Hepatocyte (in vitro differentiated cells): ENCODE measurements around the gene PRKAG2. TPM values are rescaled to one million over a fixed set of nuclear protein-coding genes. Genes with fewer than 3 reads are reported as not detected.

Experiments used
- DNase-seq: peaks from one replicate; pipeline ENCODE4 v3.0.0-alpha.2; 2016; ENCODE audit warnings: low spot score
- H2AFZ ChIP-seq: fragments of 200-600 bp; sonication (generic); 2 replicates; pipeline ENCODE4 v1.6.0; 2016; ENCODE audit warnings: antibody characterized with exemption, mild to moderate bottlenecking
- H3K27ac ChIP-seq: fragments of 200-600 bp; sonication (generic); 2 replicates; pipeline ENCODE4 v1.5.1; 2016; ENCODE audit warnings: mild to moderate bottlenecking
- H3K27me3 ChIP-seq: fragments of 200-600 bp; sonication (generic); 2 replicates; pipeline ENCODE4 v1.6.1; 2016
- H3K36me3 ChIP-seq: fragments of 200-600 bp; sonication (generic); replicated peaks from 2 replicates; pipeline ENCODE4 v1.5.1; 2016; ENCODE audit warnings: low read depth; ENCODE audit not compliant: insufficient read depth
- H3K4me1 ChIP-seq: fragments of 200-600 bp; sonication (generic); 2 replicates; pipeline ENCODE4 v1.5.1; 2016; ENCODE audit warnings: mild to moderate bottlenecking, moderate library complexity; ENCODE audit not compliant: insufficient read depth
- H3K4me2 ChIP-seq: fragments of 200-600 bp; sonication (generic); 2 replicates; pipeline ENCODE4 v1.6.0; 2016
- H3K4me3 ChIP-seq: fragments of 200-600 bp; sonication (generic); 2 replicates; pipeline ENCODE4 v1.5.1; 2016; ENCODE audit warnings: mild to moderate bottlenecking
- H3K79me2 ChIP-seq: fragments of 200-600 bp; sonication (generic); 2 replicates; pipeline ENCODE4 v1.6.0; 2017; ENCODE audit warnings: mild to moderate bottlenecking
- H3K9me2 ChIP-seq: fragments of 200-600 bp; sonication (generic); replicated peaks from 2 replicates; pipeline ENCODE4 v1.6.0; 2017; ENCODE audit warnings: mild to moderate bottlenecking; ENCODE audit not compliant: insufficient read depth
- H3K9me3 ChIP-seq: fragments of 200-600 bp; sonication (generic); 2 replicates; pipeline ENCODE4 v1.5.1; 2016; ENCODE audit warnings: low read depth, mild to moderate bottlenecking
- H4K20me1 ChIP-seq: fragments of 200-600 bp; sonication (generic); 2 replicates; pipeline ENCODE4 v1.6.0; 2016; ENCODE audit warnings: mild to moderate bottlenecking; ENCODE audit not compliant: insufficient read depth, poor library complexity, severe bottlenecking
- EZH2 ChIP-seq: fragments of 200-600 bp; sonication (generic); IDR thresholded peaks from 2 replicates; pipeline ENCODE4 v1.6.1; 2016; ENCODE audit warnings: antibody characterized with exemption, mild to moderate bottlenecking, borderline replicate concordance
- EZH2phosphoT487 ChIP-seq: fragments of 200-600 bp; sonication (generic); IDR thresholded peaks from one replicate; pipeline ENCODE4 v1.6.1; 2018; ENCODE audit warnings: antibody characterized with exemption, mild to moderate bottlenecking, low read depth, moderate library complexity; ENCODE audit not compliant: unreplicated experiment, severe bottlenecking
- WGBS: methylation state at CpG from one replicate; pipeline ENCODE4 v1.1.6; 2016; ENCODE audit warnings: low lambda C conversion rate; ENCODE audit errors: missing lambda C conversion rate; 5-methylcytosine and 5-hydroxymethylcytosine counted together
- polyA plus RNA-seq: library from polyadenylated mRNA; unstranded; fragments of >200 nt; fragmentation: Nextera tagmentation; extraction: Ambion mirVana; gene quantifications from 2 replicates; pipeline ENCODE4 v1.2.1, GENCODE V29; 2016
- total RNA-seq: library from RNA; depleted of rRNA; stranded (reverse); fragments of >200 nt; gene quantifications from 2 replicates; pipeline ENCODE4 v1.2.3, GENCODE V29; 2014
- TF ChIP-seq, protein P1 (sequence below): fragments of 200-600 bp; sonication (generic); IDR thresholded peaks from 2 replicates; pipeline ENCODE4 v1.5.1; 2016; ENCODE audit warnings: antibody characterized with exemption, mild to moderate bottlenecking; ENCODE audit not compliant: poor library complexity

PRKAG2 gene
- total and polyA plus RNA-seq, 2 experiments from 2014 or later = 17.8 to 23.4 TPM

DNA sequence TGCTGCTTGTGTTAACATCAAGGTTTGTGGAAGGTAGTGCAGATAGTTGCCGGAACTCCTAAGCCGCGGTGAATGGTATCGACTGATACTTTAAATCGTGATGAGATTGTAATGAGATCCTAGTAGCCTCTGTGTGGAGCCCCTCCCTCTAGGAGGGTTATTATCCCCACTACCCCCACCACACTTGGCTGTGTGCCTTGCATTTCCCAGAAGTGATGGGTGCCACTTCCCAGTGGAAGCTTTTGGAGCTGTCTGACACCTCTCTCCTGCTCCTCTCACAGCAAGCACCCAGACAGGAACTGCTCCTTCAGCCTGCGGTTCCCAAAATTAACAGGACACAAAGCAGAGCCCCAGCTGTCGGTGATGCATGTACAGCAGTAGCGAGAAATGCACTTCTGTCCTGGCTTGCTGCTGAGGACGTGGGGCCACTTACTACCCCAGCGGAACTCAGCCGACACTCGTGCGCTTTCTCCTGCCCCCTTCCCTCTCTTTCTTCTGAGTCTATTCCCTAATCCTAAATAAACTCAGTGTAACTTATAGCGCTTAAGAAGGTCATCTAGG, 52.5 kb downstream of the PRKAG2 start:
- Histone ChIP-seq H3K4me1 (peaks cover 22% of the 10 kb centered on the region), H3K9me2 (no peaks in the 10 kb centered on the region), H3K4me3 (no peak overlapping the region), H4K20me1 (no peaks in the 10 kb centered on the region), H3K79me2 (no peaks in the 10 kb centered on the region), H2AFZ (peak overlapping the region; percentile 59), H3K9me3 (no peaks in the 10 kb centered on the region), H3K27me3 (no peaks in the 10 kb centered on the region), H3K36me3 (no peaks in the 10 kb centered on the region), H3K27ac (peak overlapping the region; percentile 86), H3K4me2 (peak overlapping the region; percentile 55)
- DNase-seq = no peak
- no peak for TF ChIP-seq EZH2phosphoT487
- TF ChIP-seq, protein P1, sequence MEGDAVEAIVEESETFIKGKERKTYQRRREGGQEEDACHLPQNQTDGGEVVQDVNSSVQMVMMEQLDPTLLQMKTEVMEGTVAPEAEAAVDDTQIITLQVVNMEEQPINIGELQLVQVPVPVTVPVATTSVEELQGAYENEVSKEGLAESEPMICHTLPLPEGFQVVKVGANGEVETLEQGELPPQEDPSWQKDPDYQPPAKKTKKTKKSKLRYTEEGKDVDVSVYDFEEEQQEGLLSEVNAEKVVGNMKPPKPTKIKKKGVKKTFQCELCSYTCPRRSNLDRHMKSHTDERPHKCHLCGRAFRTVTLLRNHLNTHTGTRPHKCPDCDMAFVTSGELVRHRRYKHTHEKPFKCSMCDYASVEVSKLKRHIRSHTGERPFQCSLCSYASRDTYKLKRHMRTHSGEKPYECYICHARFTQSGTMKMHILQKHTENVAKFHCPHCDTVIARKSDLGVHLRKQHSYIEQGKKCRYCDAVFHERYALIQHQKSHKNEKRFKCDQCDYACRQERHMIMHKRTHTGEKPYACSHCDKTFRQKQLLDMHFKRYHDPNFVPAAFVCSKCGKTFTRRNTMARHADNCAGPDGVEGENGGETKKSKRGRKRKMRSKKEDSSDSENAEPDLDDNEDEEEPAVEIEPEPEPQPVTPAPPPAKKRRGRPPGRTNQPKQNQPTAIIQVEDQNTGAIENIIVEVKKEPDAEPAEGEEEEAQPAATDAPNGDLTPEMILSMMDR = no peak
- no peak for TF ChIP-seq EZH2
- WGBS = 43% methylated on average over 14 of the region's 14 CpGs

DNA sequence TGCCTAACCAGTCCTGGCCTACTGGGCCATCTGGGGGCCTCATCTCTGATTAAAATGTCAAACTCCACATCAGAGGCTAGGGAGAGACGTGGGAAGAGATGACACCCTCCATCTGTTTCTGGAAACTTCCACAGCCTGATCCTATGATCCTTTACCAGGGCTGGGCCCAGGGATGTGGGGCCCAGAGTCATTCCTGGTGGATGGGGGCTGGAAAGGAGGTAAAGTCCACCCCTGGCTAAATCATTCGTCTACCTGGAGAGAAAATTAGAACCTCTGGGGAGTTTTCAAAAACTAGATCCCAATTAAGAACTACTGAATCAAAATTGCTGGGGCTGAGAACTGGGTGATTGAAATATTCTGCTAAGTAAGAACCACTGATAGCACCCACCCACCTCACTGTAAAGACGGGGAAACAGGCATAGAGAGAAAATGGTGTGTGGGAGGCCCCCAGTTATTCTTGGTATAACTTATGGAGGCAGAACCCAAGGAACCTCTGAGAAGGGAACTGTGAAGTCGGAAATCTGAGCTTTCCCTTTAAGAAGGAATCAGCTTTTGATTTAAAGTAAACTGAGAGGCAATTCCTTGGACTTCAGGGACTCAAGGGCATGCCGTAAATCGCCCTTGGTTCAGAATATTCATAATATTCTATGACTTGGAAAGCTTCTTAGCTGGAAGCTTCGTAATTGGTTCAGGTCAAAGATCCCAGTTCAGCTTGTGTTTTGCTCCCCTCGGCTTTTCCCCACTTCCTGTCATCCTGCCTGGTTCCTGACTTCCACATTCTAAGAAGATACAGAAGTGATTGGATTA, 53.1 kb downstream of the PRKAG2 start:
- no peak for TF ChIP-seq EZH2phosphoT487
- TF ChIP-seq, protein P1 = no peak
- no peak for TF ChIP-seq EZH2
- no peaks in the 10 kb centered on the region for H3K9me2 ChIP-seq
- H3K9me3 ChIP-seq = no peaks in the 10 kb centered on the region
- H3K36me3 ChIP-seq = no peaks in the 10 kb centered on the region
- no peaks in the 10 kb centered on the region for H3K79me2 ChIP-seq
- no peak overlapping the region for H3K4me3 ChIP-seq
- DNase-seq = no peak
- H3K27me3 ChIP-seq = no peaks in the 10 kb centered on the region
- no peaks in the 10 kb centered on the region for H4K20me1 ChIP-seq
- H3K4me1 ChIP-seq = peaks cover 27% of the 10 kb centered on the region
- H3K4me2 ChIP-seq = peak overlapping the region; percentile 55
- peak overlapping the region; percentile 59 for H2AFZ ChIP-seq
- 46% methylated on average over 8 of the region's 8 CpGs for WGBS
- H3K27ac ChIP-seq = peak overlapping the region; percentile 86

DNA sequence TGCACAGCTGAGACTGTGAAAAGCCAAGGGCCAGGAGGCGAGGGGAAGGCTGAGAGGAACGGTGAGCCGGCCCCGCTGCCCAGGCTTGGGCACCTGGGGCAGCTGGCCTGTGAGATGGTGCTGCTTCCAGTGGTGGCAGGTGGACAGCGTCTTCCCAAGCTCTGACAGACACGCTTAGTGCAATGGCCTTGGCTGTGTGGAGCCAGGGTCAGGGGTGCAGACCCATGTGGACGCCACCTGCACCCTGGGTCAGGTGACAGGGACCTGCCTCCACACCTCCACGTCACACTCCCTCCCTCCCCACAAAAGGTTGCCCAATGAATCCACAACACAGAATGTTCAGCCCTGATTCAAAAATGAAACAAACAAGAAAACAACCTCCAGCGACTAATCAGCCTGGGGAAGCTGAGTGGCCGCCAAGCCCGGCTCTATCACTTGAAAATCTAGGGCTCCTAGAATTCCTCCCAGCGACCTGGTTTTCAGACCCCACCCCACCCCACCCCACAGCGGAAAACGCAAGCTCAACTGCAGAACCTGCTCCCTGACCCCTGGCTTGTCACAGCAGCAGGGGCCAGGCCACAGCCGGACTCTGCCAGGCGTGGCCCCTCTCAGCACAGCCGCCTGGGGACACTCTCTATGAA, 54.3 kb downstream of the PRKAG2 start:
- no peak overlapping the region for H2AFZ ChIP-seq
- H3K27me3 ChIP-seq = no peaks in the 10 kb centered on the region
- no peaks in the 10 kb centered on the region for H3K79me2 ChIP-seq
- H3K9me3 ChIP-seq = no peaks in the 10 kb centered on the region
- peak; percentile 54 for DNase-seq
- WGBS = 75% methylated on average over 16 of the region's 17 CpGs
- no peaks in the 10 kb centered on the region for H4K20me1 ChIP-seq
- H3K36me3 ChIP-seq = no peaks in the 10 kb centered on the region
- peak overlapping the region; percentile 86 for H3K27ac ChIP-seq
- peaks cover 27% of the 10 kb centered on the region for H3K4me1 ChIP-seq
- no peaks in the 10 kb centered on the region for H3K9me2 ChIP-seq
- no peak overlapping the region for H3K4me3 ChIP-seq
- H3K4me2 ChIP-seq = peak overlapping the region; percentile 55
- TF ChIP-seq, protein P1 = no peak
- TF ChIP-seq EZH2 (no peak), EZH2phosphoT487 (no peak)
